Chondrocyte (in vitro differentiated cells): ENCODE results near the gene NEMP2. TPM values are rescaled to one million over a fixed set of nuclear protein-coding genes. Genes with fewer than 3 reads are reported as not detected.

Experiments
- DNase-seq: peaks from one replicate; pipeline ENCODE4 v3.0.0; 2021; ENCODE audit warnings: mixed read lengths, low spot score
- H3K27ac Mint-ChIP-seq: one replicate; pipeline ENCODE4 v1.8.0; 2021; ENCODE audit warnings: mild to moderate bottlenecking, moderate library complexity, mixed read lengths; ENCODE audit not compliant: unreplicated experiment
- H3K27me3 Mint-ChIP-seq: 2 replicates; pipeline ENCODE4 v1.8.0; 2021; ENCODE audit warnings: low read depth, mixed read lengths
- H3K36me3 Mint-ChIP-seq: 2 replicates; pipeline ENCODE4 v1.8.0; 2021; ENCODE audit warnings: low read depth, mixed read lengths
- H3K4me1 Mint-ChIP-seq: 2 replicates; pipeline ENCODE4 v1.8.0; 2021; ENCODE audit warnings: low read depth, mild to moderate bottlenecking, mixed read lengths
- H3K4me3 Mint-ChIP-seq: one replicate; pipeline ENCODE4 v1.8.0; 2021; ENCODE audit warnings: mild to moderate bottlenecking, moderate library complexity, mixed read lengths; ENCODE audit not compliant: unreplicated experiment
- H3K9me3 Mint-ChIP-seq: 2 replicates; pipeline ENCODE4 v1.8.0; 2021; ENCODE audit warnings: low read depth, mixed read lengths
- CTCF ChIP-seq: fragments of 200-600 bp; sonication (generic); IDR thresholded peaks from 2 replicates; pipeline ENCODE4 v1.5.0; 2021; ENCODE audit warnings: antibody characterized with exemption, mild to moderate bottlenecking, moderate library complexity
- total RNA-seq: library from RNA; stranded (reverse); gene quantifications from 3 replicates; pipeline ENCODE4 v1.2.1, GENCODE V29; 2021

NEMP2 gene
- total RNA-seq, 1 donor from 2014 or later: 8.9 TPM

DNA sequence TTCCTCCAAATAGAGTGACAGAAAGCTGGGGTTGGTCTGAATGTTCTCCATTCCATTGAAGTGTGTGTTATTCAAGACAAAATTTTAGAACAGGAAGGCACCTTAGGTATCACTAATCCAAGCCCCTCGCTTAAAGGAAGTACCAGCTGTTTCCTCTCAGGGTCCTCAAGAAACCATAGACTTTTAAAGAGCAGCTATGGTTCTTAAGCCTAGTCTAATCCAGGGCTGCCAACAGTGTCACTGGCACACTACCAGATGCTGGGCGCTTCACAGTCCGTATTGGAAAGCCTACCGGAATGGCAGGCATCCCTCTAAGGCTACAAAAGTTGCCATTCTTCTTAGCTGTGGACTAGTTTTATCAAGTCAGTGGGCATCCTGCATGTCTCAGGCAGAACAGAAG lies 1.9 kb downstream of the NEMP2 start:
- no peak for TF ChIP-seq CTCF
- no peak overlapping the region for H3K4me3 Mint-ChIP-seq
- H3K4me1 Mint-ChIP-seq: peaks cover 69% of the 10 kb centered on the region
- no peaks in the 10 kb centered on the region for H3K36me3 Mint-ChIP-seq
- H3K27ac Mint-ChIP-seq: peak overlapping the region; percentile 8
- DNase-seq: no peak
- no peaks in the 10 kb centered on the region for H3K27me3 Mint-ChIP-seq
- H3K9me3 Mint-ChIP-seq: peaks cover 5% of the 10 kb centered on the region

- Mint-ChIP-seq H3K4me3 (no peak overlapping the region), H3K4me1 (peaks cover 54% of the 10 kb centered on the region), H3K27ac (peak overlapping the region; percentile 32), H3K9me3 (no peaks in the 10 kb centered on the region), H3K27me3 (no peaks in the 10 kb centered on the region), H3K36me3 (no peaks in the 10 kb centered on the region)
- no peak for TF ChIP-seq CTCF
- no peak for DNase-seq
These were observed 4.1 kb downstream of the NEMP2 start for GRCh38 chr2:190530248-190530900.

DNA sequence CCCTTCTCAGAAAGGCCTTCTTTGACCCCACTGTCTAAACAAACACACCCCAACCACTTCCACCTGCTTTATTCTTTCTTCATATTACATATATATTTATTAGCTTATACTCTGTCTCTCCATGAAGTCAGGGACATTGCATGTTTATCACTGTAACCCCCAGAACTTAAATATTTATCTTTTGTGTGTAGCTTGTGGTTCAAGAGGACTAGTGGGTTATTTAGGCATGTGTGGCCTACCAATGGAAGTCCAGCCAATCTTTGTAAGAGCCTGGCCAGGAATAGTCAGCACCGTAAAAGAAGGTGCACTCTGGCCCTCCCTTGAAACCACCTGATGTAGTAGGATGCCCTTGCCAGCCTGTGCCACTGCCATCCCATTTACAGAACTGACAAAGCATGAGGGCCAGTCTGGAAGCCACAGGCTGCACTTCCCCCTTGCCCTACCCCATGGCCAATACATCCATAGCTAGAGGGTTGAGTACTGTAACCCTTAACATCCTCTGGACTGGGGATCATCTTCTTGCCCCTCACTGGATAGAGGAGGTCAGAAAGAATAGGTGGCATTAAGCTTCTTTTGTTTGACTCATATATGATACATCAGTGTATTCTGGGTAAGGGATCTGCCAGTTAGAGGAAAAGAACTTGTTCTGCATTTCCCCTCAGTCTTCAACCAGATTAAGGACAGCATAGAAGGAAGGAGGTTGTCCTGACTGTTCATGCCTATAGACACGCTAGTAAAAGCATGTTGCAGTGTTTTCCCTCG lies 4.9 kb downstream of the NEMP2 start:
- no peak overlapping the region for H3K4me3 Mint-ChIP-seq
- H3K4me1 Mint-ChIP-seq: peaks cover 53% of the 10 kb centered on the region
- no peak for TF ChIP-seq CTCF
- H3K27me3 Mint-ChIP-seq: no peaks in the 10 kb centered on the region
- H3K36me3 Mint-ChIP-seq: no peaks in the 10 kb centered on the region
- no peaks in the 10 kb centered on the region for H3K9me3 Mint-ChIP-seq
- H3K27ac Mint-ChIP-seq: no peak overlapping the region
- no peak for DNase-seq

GRCh38 chr2:190528521-190529001 lies 6.0 kb downstream of the NEMP2 start:
- Mint-ChIP-seq H3K4me3 (no peak overlapping the region), H3K27me3 (no peaks in the 10 kb centered on the region), H3K4me1 (peaks cover 46% of the 10 kb centered on the region), H3K9me3 (no peaks in the 10 kb centered on the region), H3K27ac (peak overlapping the region; percentile 51), H3K36me3 (peaks cover 3% of the 10 kb centered on the region)
- DNase-seq: no peak
- no peak for TF ChIP-seq CTCF

GRCh38 chr2:190527918-190528317 lies 6.6 kb downstream of the NEMP2 start:
- no peaks in the 10 kb centered on the region for H3K27me3 Mint-ChIP-seq
- no peak for TF ChIP-seq CTCF
- DNase-seq: no peak
- H3K9me3 Mint-ChIP-seq: no peaks in the 10 kb centered on the region
- H3K36me3 Mint-ChIP-seq: peaks cover 4% of the 10 kb centered on the region
- H3K4me3 Mint-ChIP-seq: no peak overlapping the region
- peaks cover 43% of the 10 kb centered on the region for H3K4me1 Mint-ChIP-seq
- no peak overlapping the region for H3K27ac Mint-ChIP-seq
